ENCODE results near the gene LAMA2.

DNA sequence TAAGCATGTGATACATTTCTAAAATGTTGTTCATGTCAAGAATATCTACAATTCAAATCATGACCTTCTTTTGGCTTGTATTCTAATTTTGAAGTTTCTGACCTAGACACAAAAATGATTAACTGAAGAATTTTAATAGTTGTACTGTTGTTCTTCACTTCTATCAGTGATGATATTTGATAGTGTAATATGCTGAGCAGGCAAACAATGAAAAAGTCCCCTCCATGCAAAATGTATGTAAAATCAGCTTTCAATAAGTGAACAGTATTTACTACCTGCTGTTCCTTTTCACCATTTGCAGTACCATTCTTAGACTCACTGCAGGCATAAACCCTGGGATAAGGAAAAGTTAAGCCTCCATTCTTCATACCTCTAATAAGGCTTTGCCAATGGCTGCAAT lies 201.5 kb downstream of the LAMA2 start:
- TF ChIP-seq, protein P1, sequence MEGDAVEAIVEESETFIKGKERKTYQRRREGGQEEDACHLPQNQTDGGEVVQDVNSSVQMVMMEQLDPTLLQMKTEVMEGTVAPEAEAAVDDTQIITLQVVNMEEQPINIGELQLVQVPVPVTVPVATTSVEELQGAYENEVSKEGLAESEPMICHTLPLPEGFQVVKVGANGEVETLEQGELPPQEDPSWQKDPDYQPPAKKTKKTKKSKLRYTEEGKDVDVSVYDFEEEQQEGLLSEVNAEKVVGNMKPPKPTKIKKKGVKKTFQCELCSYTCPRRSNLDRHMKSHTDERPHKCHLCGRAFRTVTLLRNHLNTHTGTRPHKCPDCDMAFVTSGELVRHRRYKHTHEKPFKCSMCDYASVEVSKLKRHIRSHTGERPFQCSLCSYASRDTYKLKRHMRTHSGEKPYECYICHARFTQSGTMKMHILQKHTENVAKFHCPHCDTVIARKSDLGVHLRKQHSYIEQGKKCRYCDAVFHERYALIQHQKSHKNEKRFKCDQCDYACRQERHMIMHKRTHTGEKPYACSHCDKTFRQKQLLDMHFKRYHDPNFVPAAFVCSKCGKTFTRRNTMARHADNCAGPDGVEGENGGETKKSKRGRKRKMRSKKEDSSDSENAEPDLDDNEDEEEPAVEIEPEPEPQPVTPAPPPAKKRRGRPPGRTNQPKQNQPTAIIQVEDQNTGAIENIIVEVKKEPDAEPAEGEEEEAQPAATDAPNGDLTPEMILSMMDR (conservative IDR thresholded peaks at IDR 0.05 in 1 of 2, IDR thresholded peaks at IDR 0.05 in 1 of 2; ENCODE audit: low read depth in 1 of 2, low read length in 2 of 2) = no peak
- no peak for TF ChIP-seq EZH2 (IDR thresholded peaks at IDR 0.05; ENCODE audit: low read length, missing control alignments)

Measured in fibroblast of lung (primary cell).